Left hindlimb (tissue), 1 donor: ENCODE results near the gene YIF1A.
"Not testable (repeated sequence)": the region's sequence is repeated elsewhere in the genome, so short reads cannot be mapped to it uniquely, and the experiment has no call there.

ENCODE experiments used
- DNase-seq: peaks from one replicate; pipeline ENCODE4 v3.0.0-alpha.2; 2018

YIF1A gene

GRCh38 chr11:66325263-66325671 is 36.3 kb upstream of the YIF1A start:
- no peak for DNase-seq

GRCh38 chr11:66324664-66325063 is 35.7 kb upstream of the YIF1A start:
- no peak for DNase-seq

GRCh38 chr11:66323684-66324083 is 34.7 kb upstream of the YIF1A start:
- no peak for DNase-seq

- DNase-seq: no peak
Observed at GRCh38 chr11:66322732-66323427, 33.9 kb upstream of the YIF1A start.

GRCh38 chr11:66321606-66322005 is 32.7 kb upstream of the YIF1A start:
- no peak for DNase-seq

GRCh38 chr11:66320748-66321147 is 31.8 kb upstream of the YIF1A start:
- not testable (repeated sequence) for DNase-seq

GRCh38 chr11:66320289-66320688 is 31.3 kb upstream of the YIF1A start:
- DNase-seq: not testable (repeated sequence)

GRCh38 chr11:66318600-66318970 is 29.6 kb upstream of the YIF1A start:
- DNase-seq: no peak

- peak; percentile 73 for DNase-seq
Observed at GRCh38 chr11:66317723-66318599, 29.0 kb upstream of the YIF1A start.

GRCh38 chr11:66317322-66317722 is 28.4 kb upstream of the YIF1A start:
- peak; percentile 79 for DNase-seq

- DNase-seq: peak; percentile 91
Observed at GRCh38 chr11:66316849-66317251, 27.9 kb upstream of the YIF1A start, which contains the start of gene CD248. Gene CD248, minus strand, starts transcription at chr11:66317044. Its CDS starts 17 bp downstream, at chr11:66317027.

GRCh38 chr11:66315921-66316811 is 27.2 kb upstream of the YIF1A start:
- DNase-seq: no peak

- peak; percentile 31 for DNase-seq
Observed at GRCh38 chr11:66315498-66315885, 26.5 kb upstream of the YIF1A start.

GRCh38 chr11:66314561-66315497 is 25.9 kb upstream of the YIF1A start:
- peak; percentile 39 for DNase-seq

- DNase-seq: no peak
Observed at GRCh38 chr11:66314186-66314501, 25.2 kb upstream of the YIF1A start.

- DNase-seq: peak; percentile 90
Observed at GRCh38 chr11:66313321-66314185, 24.6 kb upstream of the YIF1A start.

GRCh38 chr11:66312549-66313320 is 23.8 kb upstream of the YIF1A start:
- DNase-seq: peak; percentile 99

- peak; percentile 94 for DNase-seq
Observed at GRCh38 chr11:66311965-66312548, 23.1 kb upstream of the YIF1A start.

- no peak for DNase-seq
Observed at GRCh38 chr11:66311470-66311964, 22.6 kb upstream of the YIF1A start.
